ENCODE data around the gene XPO6.

XPO6 gene

GRCh38 chr16:28084209-28084608 lies 127.6 kb downstream of the XPO6 start:
- Histone ChIP-seq H3K4me2 (ENCODE audit: low read length) (no peak overlapping the region), H3K36me3 (ENCODE audit: control insufficient read depth, insufficient read depth, low read length) (no peaks in the 10 kb centered on the region), H3K9ac (no peak overlapping the region), H3K27ac (no peak overlapping the region), H3K79me2 (no peaks in the 10 kb centered on the region), H3K27me3 (ENCODE audit: control insufficient read depth, insufficient read depth, low read length) (no peaks in the 10 kb centered on the region), H3K9me3 (ENCODE audit: control insufficient read depth, low read length) (no peaks in the 10 kb centered on the region), H3K4me3 (ENCODE audit: low read depth, low read length) (no peak overlapping the region), H2AFZ (no peak overlapping the region), H3K4me1 (no peaks in the 10 kb centered on the region)
- TF ChIP-seq, protein P1, sequence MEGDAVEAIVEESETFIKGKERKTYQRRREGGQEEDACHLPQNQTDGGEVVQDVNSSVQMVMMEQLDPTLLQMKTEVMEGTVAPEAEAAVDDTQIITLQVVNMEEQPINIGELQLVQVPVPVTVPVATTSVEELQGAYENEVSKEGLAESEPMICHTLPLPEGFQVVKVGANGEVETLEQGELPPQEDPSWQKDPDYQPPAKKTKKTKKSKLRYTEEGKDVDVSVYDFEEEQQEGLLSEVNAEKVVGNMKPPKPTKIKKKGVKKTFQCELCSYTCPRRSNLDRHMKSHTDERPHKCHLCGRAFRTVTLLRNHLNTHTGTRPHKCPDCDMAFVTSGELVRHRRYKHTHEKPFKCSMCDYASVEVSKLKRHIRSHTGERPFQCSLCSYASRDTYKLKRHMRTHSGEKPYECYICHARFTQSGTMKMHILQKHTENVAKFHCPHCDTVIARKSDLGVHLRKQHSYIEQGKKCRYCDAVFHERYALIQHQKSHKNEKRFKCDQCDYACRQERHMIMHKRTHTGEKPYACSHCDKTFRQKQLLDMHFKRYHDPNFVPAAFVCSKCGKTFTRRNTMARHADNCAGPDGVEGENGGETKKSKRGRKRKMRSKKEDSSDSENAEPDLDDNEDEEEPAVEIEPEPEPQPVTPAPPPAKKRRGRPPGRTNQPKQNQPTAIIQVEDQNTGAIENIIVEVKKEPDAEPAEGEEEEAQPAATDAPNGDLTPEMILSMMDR (IDR thresholded peaks at IDR 0.05) = no peak

DNA sequence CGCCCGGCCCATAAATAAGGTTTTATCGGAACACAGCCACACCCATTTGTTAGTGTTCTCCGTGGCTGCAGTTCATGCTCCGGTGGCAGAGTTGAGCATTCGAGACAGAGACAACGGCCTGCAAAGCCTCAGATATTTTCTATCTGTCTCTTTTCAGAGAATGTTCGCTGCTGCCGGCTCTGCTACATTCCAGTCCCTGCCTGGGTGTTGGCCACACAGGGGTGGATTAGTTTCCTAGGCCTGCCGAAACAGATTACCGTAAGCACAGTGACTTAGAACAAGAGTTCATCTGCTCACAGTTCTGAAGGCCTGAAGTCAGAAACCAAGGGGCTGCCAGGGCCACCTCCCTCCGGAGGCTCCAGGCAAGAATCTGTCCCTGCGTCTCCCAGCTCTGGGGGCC lies 129.1 kb downstream of the XPO6 start:
- no peak overlapping the region for H2AFZ ChIP-seq
- no peaks in the 10 kb centered on the region for H3K4me1 ChIP-seq
- H3K9me3 ChIP-seq (ENCODE audit: control insufficient read depth, low read length) = no peaks in the 10 kb centered on the region
- H3K4me2 ChIP-seq (ENCODE audit: low read length) = no peak overlapping the region
- H3K9ac ChIP-seq = no peak overlapping the region
- H3K27me3 ChIP-seq (ENCODE audit: control insufficient read depth, insufficient read depth, low read length) = no peaks in the 10 kb centered on the region
- TF ChIP-seq, protein P1 (IDR thresholded peaks at IDR 0.05) = no peak
- no peak overlapping the region for H3K4me3 ChIP-seq (ENCODE audit: low read depth, low read length)
- no peaks in the 10 kb centered on the region for H3K79me2 ChIP-seq
- no peaks in the 10 kb centered on the region for H3K36me3 ChIP-seq (ENCODE audit: control insufficient read depth, insufficient read depth, low read length)
- H3K27ac ChIP-seq = no peak overlapping the region

GRCh38 chr16:28081391-28081968 lies 130.3 kb downstream of the XPO6 start:
- no peaks in the 10 kb centered on the region for H3K4me1 ChIP-seq
- TF ChIP-seq, protein P1 (IDR thresholded peaks at IDR 0.05) = no peak
- H3K9me3 ChIP-seq (ENCODE audit: control insufficient read depth, low read length) = no peaks in the 10 kb centered on the region
- no peaks in the 10 kb centered on the region for H3K79me2 ChIP-seq
- H3K9ac ChIP-seq = no peak overlapping the region
- H3K27ac ChIP-seq = no peak overlapping the region
- H3K4me3 ChIP-seq (ENCODE audit: low read depth, low read length) = no peak overlapping the region
- H2AFZ ChIP-seq = no peak overlapping the region
- no peak overlapping the region for H3K4me2 ChIP-seq (ENCODE audit: low read length)
- no peaks in the 10 kb centered on the region for H3K36me3 ChIP-seq (ENCODE audit: control insufficient read depth, insufficient read depth, low read length)
- no peaks in the 10 kb centered on the region for H3K27me3 ChIP-seq (ENCODE audit: control insufficient read depth, insufficient read depth, low read length)

- Histone ChIP-seq H3K4me2 (ENCODE audit: low read length) (no peak overlapping the region), H3K9ac (no peak overlapping the region), H3K27ac (no peak overlapping the region), H3K9me3 (ENCODE audit: control insufficient read depth, low read length) (no peaks in the 10 kb centered on the region), H3K4me3 (ENCODE audit: low read depth, low read length) (no peak overlapping the region), H3K27me3 (ENCODE audit: control insufficient read depth, insufficient read depth, low read length) (no peaks in the 10 kb centered on the region), H3K36me3 (ENCODE audit: control insufficient read depth, insufficient read depth, low read length) (no peaks in the 10 kb centered on the region), H2AFZ (no peak overlapping the region), H3K79me2 (no peaks in the 10 kb centered on the region), H3K4me1 (no peaks in the 10 kb centered on the region)
- TF ChIP-seq, protein P1 (IDR thresholded peaks at IDR 0.05) = no peak
Measured at GRCh38 chr16:28078261-28078660, 133.5 kb downstream of the XPO6 start.

DNA sequence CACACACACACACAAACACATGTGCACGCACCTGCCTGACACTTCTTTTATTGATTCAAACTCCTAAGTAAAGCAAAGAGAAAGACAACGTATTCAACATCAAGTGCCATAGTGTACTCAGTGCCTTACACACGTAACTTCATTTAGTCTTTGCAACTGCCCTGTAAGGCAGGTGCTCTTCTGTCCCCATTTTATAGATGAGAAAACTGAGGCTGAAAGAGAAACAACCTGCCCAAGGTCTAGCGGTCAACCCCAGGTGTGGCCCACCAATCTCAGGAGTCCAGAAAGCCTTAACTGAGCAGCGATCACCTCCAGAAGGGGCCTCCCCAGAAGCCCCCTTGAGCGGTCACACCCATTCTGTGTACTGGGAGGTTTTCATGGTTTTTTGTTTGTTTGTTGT lies 137.9 kb downstream of the XPO6 start:
- Histone ChIP-seq H3K27ac (no peak overlapping the region), H3K27me3 (ENCODE audit: control insufficient read depth, insufficient read depth, low read length) (no peaks in the 10 kb centered on the region), H3K36me3 (ENCODE audit: control insufficient read depth, insufficient read depth, low read length) (no peaks in the 10 kb centered on the region), H3K4me3 (ENCODE audit: low read depth, low read length) (no peak overlapping the region), H3K4me2 (ENCODE audit: low read length) (no peak overlapping the region), H3K9me3 (ENCODE audit: control insufficient read depth, low read length) (no peaks in the 10 kb centered on the region), H3K9ac (no peak overlapping the region), H3K79me2 (no peaks in the 10 kb centered on the region), H2AFZ (no peak overlapping the region), H3K4me1 (no peaks in the 10 kb centered on the region)
- TF ChIP-seq, protein P1 (IDR thresholded peaks at IDR 0.05) = no peak
